Right cardiac atrium (tissue), 5 donors: Measurements from ENCODE around the gene SNX33. TPM values are rescaled to one million over a fixed set of nuclear protein-coding genes. Genes with fewer than 3 reads are reported as not detected.

Experiments used
- ATAC-seq, 2 donors: fragments of 200-7000 bp; cut with Tn5 transposase; one replicate each; pipeline versions ENCODE4 v1.8.0 to v1.9.1; 2020; ENCODE audit warnings: moderate library complexity in 2 of 2, mild to moderate bottlenecking in 1 of 2
- DNase-seq, 3 donors: peaks; one replicate each; pipeline ENCODE4 v3.0.0-alpha.2; 2020
- H3K27ac ChIP-seq: one replicate; pipeline ENCODE4 v1.5.1; 2013; ENCODE audit warnings: mild to moderate bottlenecking, low read length, control low read depth, moderate library complexity
- H3K27me3 ChIP-seq: one replicate; pipeline ENCODE4 v1.6.1; 2013; ENCODE audit not compliant: control insufficient read depth, insufficient read depth
- H3K4me1 ChIP-seq: one replicate; pipeline ENCODE4 v1.6.1; 2013; ENCODE audit warnings: low read length; ENCODE audit not compliant: control insufficient read depth, insufficient read depth
- H3K4me3 ChIP-seq: one replicate; pipeline ENCODE4 v1.5.1; 2013; ENCODE audit warnings: low read length, control low read depth
- H3K9me3 ChIP-seq: one replicate; pipeline ENCODE4 v1.6.1; 2013; ENCODE audit warnings: low read length; ENCODE audit not compliant: control insufficient read depth
- WGBS: extraction: QIAGEN DNeasy Blood & Tissue Kit; methylation state at CpG from one replicate; pipeline ENCODE4 v1.1.7; 2013; 5-methylcytosine and 5-hydroxymethylcytosine counted together
- intact Hi-C, 4 donors: fragments of 100-400 bp; cut with DNase I; formaldehyde crosslinking; loops; one replicate each; pipeline versions ENCODE4 v1.11.0 to v1.14.0; 2022 to 2023
- polyA plus RNA-seq: library from polyadenylated mRNA; stranded (reverse); fragments of 200-250 nt; gene quantifications from one replicate; pipeline ENCODE4 v1.2.3, GENCODE V29; 2013
- total RNA-seq, 4 donors: library from RNA; stranded (reverse); fragmentation: NEBNext Ultra II Directional; extraction: Animal tissue kit (Norgen Biotek cat#: 25700); gene quantifications; one replicate each; pipeline ENCODE4 v1.2.1, GENCODE V29; 2021
- donor health status: healthy with polysubstance abuse.
- donor health status: DM: no; HTN: yes; CAD: no.
- donor health status: DM: no; HTN: no; CAD: no.
- donor health status: DM: no; HTN: yes; CAD: no; lungs with severe emphysema.
- donor health status: DM: yes; HTN: yes; CAD: no.

Gene SNX33
- total and polyA plus RNA-seq, 5 donors = 13.2 to 18.4 (median 17.5) TPM

DNA sequence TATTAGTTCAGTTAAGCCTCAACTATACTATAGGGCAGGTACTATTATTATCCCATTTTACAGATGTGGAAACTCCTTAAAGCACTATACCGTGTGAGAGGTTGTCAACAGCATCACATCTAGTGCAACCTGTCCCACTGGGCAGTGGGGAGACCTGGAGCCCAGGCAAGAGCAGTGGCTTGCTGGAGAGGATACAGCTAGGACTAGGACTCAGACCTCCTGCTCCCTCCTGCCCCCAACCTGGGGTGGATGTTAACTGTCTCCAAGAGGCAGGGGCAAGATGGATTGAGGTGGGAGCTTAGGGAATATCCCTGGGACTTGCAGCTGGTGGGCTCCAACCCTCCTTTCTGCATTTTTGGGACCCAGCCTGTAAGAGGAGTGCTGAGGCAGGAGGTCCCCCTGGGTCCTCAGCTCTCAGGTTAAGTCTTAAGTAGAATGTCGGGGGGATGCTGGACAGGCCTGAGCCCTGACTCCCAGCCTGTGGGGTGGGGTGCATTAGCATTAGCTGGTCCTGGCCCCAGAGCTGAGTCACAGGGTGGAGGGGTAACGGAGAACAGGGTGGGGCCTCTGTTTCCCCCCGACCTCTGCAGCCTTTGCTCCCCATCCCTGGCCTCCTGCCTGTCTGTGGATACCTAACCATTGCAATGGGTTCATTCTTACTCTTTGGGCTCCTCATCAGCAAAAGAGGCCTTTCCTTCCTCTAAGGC lies 6.6 kb downstream of the SNX33 start:
- WGBS = 60% methylated on average over 4 of the region's 4 CpGs
- no peaks in the 10 kb centered on the region for H3K27me3 ChIP-seq
- H3K4me1 ChIP-seq = peaks cover 31% of the 10 kb centered on the region
- intact Hi-C loops = no loop called here
- peak in 1 of 3 donors; percentile 51 for DNase-seq
- ATAC-seq = no peak
- no peaks in the 10 kb centered on the region for H3K9me3 ChIP-seq
- H3K27ac ChIP-seq = no peak overlapping the region
- no peak overlapping the region for H3K4me3 ChIP-seq

DNA sequence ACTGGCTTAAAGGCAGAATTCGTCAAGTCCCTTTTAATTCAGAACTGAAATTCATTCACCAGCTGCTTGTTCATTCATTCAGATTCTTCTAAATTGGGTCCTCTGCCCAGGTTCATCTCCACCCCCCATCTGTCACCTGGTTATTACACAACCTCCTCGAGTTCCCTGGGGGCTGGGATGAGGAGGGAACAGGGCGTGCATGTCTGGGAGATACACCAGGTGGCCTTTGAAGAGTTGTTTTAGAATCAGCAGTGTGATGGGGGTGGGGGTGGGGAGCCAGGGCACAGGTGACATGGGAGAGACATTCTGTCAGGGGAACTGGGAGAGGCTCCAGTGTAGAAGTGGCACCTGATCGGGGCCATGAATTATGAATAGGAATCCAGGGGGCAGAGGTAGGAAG lies 8.2 kb downstream of the SNX33 start:
- Histone ChIP-seq H3K27ac (no peak overlapping the region), H3K9me3 (no peaks in the 10 kb centered on the region), H3K27me3 (no peaks in the 10 kb centered on the region), H3K4me3 (no peak overlapping the region), H3K4me1 (peaks cover 20% of the 10 kb centered on the region)
- intact Hi-C loops = no loop called here
- ATAC-seq (no peak), DNase-seq (no peak)
- 73% methylated on average over 4 of the region's 4 CpGs for WGBS

DNA sequence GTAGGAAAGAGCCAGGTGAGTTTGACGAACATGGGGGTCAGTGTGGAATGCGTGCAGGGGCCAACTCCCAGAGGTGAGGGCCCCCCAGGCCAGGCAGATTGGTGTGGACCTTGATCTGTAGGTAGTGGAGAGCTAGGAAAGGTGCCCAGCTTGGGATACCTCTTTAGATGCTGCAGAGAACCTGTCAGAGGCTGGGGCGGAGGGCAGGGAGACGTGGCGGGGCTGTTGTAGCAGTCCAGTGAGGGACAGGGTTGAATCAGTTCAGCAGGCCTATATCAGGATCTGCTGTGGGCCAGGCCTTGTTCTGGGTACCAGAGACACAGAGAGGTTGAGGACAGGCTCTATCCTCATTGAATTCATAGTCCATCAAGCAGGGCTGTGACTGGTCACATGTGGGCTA lies 8.6 kb downstream of the SNX33 start:
- no peak for ATAC-seq
- H3K4me3 ChIP-seq = no peak overlapping the region
- intact Hi-C loops = no loop called here
- 96% methylated on average over 5 of the region's 5 CpGs for WGBS
- H3K27ac ChIP-seq = no peak overlapping the region
- H3K4me1 ChIP-seq = peaks cover 16% of the 10 kb centered on the region
- H3K27me3 ChIP-seq = no peaks in the 10 kb centered on the region
- peak in 1 of 3 donors; percentile 31 for DNase-seq
- no peaks in the 10 kb centered on the region for H3K9me3 ChIP-seq

DNA sequence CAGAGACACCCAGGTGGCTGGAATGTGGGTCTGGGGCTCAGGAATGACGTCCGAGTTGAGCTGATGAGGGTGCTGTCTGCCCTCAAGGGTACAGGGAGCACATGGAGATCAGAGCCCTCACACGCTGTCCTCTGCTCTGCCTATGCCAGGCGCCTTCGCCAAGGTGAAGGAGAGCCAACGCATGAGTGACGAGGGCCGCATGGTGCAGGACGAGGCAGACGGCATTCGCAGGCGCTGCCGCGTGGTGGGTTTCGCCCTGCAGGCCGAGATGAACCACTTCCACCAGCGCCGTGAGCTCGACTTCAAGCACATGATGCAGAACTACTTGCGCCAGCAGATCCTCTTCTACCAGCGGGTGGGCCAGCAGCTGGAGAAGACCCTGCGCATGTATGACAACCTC lies 9.1 kb downstream of the SNX33 start:
- no peak overlapping the region for H3K27ac ChIP-seq
- no peak for ATAC-seq
- H3K4me3 ChIP-seq = no peak overlapping the region
- H3K9me3 ChIP-seq = no peaks in the 10 kb centered on the region
- H3K27me3 ChIP-seq = no peaks in the 10 kb centered on the region
- intact Hi-C loops = no loop called here
- peaks cover 16% of the 10 kb centered on the region for H3K4me1 ChIP-seq
- DNase-seq = peak in 1 of 3 donors; percentile 47
- 91% methylated on average over 22 of the region's 22 CpGs for WGBS

DNA sequence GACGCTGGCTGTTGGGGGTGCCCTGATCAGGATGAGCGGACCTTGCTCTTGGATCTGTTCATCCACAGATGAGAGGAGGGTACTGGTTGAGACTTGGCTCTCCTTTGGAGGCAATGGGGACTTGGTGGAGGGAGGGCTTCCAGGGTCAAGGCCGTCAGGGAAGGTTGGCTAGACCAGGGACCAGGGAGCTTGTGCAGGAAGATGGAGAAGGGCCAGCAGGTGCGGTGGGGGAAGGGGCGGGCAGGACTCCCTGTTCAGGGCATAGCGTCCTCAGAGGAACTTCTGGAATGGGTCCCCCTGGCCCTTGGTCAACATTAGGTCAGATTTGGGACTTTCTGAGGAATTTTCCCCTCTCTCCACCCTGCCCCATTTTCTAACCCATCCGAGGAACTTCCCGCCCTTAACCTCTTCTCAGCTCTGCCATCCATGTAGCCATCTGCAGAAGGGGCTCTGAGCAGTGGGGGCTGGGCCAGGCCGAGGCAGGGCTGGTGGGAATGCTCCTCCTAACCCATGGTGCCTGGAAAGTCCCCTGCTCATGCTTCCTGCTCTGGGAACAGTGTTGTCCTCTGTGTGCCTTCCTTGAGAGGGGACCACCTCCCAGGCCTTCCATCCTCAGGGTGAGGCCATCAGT lies 11.5 kb downstream of the SNX33 start:
- WGBS = 66% methylated on average over 9 of the region's 9 CpGs
- Histone ChIP-seq H3K4me3 (no peak overlapping the region), H3K27me3 (no peaks in the 10 kb centered on the region), H3K27ac (no peak overlapping the region), H3K9me3 (no peaks in the 10 kb centered on the region), H3K4me1 (peaks cover 9% of the 10 kb centered on the region)
- ATAC-seq (no peak), DNase-seq (peak in 1 of 3 donors; percentile 62)
- intact Hi-C loops = no loop called here

DNA sequence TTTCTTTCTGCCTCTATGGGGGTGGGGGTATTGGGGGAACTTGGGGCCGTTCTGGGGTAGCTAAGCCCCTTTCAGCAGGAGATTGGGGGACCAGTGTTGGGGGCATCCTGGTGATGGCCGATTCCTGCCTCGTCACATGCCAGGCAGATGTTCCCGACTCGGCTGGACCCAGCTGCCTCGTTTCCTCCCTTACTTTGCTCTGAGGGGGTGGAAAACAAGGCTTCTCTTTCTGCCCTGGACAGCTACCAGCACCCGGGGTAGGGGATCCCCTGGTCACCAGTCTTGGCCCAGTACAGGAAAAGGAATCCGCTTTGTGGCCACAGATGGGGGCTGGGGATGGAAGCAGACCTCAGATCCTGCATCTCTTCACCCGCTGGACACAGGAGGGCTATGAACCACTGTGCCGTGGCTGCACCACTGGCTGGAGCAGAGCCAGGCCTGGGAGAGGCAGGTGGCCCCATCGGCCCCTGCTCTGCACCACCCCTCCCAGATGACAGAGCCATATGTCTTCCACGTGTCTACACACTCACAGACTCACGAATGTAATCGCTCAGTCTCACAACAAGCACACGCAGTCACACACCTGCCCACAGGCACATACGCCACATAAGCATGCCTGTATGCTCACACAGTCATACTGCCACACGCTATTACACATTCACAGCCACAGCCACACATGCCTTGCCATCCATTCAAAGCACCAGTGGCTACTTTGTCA lies 12.4 kb downstream of the SNX33 start:
- no peaks in the 10 kb centered on the region for H3K9me3 ChIP-seq
- H3K4me3 ChIP-seq = no peak overlapping the region
- WGBS = 67% methylated on average over 17 of the region's 17 CpGs
- DNase-seq = peak in 1 of 3 donors; percentile 46
- intact Hi-C loops = no loop called here
- ATAC-seq = no peak
- no peaks in the 10 kb centered on the region for H3K27me3 ChIP-seq
- H3K27ac ChIP-seq = peak overlapping the region; percentile 59
- peaks cover 7% of the 10 kb centered on the region for H3K4me1 ChIP-seq

DNA sequence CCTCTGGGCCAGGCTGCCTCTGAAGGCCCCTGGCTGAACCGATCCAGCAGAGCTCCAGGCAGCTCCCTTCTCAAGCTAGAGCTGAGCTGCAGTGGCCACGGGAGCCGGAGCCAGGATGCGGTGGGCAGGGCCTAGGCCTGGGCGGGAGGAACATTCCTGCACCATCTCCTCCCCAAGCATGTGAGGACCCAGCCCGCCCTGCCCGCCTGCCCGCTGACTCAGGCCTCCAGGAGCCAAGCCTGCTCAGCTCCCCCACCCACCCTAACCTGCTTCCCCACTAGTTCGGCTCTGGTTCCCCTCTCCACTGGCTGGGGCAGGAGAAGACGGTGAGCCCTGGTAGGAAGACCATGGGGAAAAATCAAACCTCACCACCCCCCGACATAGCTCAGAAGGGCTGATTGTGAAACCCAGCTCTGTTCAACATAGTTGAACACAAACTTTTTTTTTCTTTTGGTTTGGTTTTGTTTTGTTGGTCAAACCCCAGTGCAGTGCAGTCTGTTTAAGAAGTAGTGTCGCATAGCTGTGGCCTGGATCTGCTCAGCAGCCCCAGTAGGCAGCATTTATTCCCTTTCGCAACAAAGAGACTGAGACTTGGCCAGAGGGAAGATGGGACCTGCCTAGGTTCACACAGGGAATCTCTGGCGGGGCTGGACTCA lies 13.5 kb downstream of the SNX33 start:
- Histone ChIP-seq H3K4me1 (peaks cover 7% of the 10 kb centered on the region), H3K27me3 (no peaks in the 10 kb centered on the region), H3K27ac (peak overlapping the region; percentile 71), H3K4me3 (no peak overlapping the region), H3K9me3 (no peaks in the 10 kb centered on the region)
- 38% methylated on average over 14 of the region's 14 CpGs for WGBS
- ATAC-seq (peak; percentile 94 to 95), DNase-seq (peak; percentile 94 to 96 (median 96))
- intact Hi-C loops = no loop called here

DNA sequence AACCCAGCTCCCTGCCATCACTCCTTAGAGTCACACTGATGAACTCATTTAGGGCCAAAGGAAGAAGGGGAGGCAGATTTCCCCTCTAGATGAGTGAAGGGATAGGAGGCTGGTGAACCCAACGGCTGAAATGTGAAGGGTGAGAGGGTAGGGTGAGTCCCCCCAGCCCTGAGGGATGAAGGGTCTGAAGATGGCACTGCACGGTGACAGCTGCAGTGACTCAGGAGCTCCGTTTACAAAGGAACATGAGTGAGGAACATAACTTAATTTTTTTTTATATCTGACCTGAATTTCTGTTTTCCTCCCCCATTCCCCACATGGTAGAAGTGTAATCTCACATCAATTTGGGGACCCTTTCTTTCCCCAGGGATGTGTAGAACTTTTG lies 14.0 kb downstream of the SNX33 start:
- Histone ChIP-seq H3K4me1 (peaks cover 7% of the 10 kb centered on the region), H3K27ac (peak overlapping the region; percentile 71), H3K4me3 (no peak overlapping the region), H3K9me3 (no peaks in the 10 kb centered on the region), H3K27me3 (no peaks in the 10 kb centered on the region)
- WGBS = 73% methylated on average over 3 of the region's 3 CpGs
- intact Hi-C loops = no loop called here
- ATAC-seq (no peak), DNase-seq (no peak)

DNA sequence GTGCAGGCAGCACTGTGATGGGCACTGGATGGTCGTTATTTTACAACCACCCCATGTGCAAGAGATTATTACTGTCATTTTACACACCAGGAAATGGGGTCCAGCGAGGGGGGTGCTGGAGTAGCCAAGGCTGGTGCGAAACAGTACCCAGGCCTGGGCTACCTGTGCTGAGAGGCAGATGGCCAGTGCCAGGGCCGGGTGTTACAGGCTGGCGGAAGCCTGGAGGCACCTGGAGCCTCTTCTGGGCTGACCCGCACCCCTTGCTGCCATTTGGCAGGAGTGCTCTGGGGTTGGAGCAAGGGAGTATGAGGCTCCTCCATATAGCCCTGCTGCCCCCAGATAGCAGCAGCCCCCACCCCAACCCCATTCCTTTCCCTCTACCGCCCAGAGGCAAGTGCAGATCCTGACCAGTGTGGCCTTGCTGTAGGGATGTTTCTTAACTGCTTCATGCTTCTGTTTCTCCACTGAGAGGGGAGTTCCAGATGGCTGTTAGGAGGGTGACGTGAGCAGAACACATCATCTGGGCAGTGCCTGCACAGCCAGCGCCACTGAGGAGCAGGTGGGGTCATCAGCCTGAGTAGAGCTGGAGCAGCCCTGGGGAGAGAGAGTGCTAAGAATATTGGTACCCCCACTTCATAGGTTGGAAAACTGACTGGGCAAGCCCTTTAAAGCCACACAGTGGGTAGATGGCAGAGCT lies 15.3 kb downstream of the SNX33 start:
- Histone ChIP-seq H3K4me3 (no peak overlapping the region), H3K4me1 (peaks cover 15% of the 10 kb centered on the region), H3K9me3 (no peaks in the 10 kb centered on the region), H3K27ac (no peak overlapping the region), H3K27me3 (no peaks in the 10 kb centered on the region)
- intact Hi-C loops = no loop called here
- WGBS = 90% methylated on average over 9 of the region's 9 CpGs
- ATAC-seq = no peak
- DNase-seq = peak in 1 of 3 donors; percentile 41

DNA sequence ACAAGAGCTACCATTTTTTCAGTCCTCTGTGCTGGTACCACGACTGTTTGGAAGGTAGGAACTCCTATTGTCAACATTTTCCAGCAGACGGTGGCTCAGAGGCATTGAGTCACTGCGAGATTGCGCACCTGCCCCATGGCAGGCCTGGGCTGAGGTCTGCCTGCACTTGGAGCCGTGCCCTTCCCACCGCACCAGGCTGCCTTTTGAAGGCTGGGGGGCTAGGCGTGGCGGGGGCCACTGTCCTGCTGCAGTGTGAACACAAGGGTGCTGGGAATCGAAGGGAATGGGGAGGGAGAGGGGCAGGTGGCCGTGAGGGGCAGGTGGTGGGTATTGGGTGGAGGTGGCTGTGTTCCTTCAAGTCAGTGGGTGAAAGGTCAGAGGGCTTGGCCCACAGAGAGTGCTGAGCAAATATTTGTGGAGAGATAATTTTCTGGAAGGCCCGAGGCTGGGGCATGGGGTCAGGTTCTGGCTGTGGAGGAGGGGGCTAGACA lies 16.3 kb downstream of the SNX33 start:
- intact Hi-C loops = no loop called here
- Histone ChIP-seq H3K9me3 (no peaks in the 10 kb centered on the region), H3K4me1 (peaks cover 15% of the 10 kb centered on the region), H3K27me3 (no peaks in the 10 kb centered on the region), H3K27ac (no peak overlapping the region), H3K4me3 (no peak overlapping the region)
- ATAC-seq (no peak), DNase-seq (peak in 1 of 3 donors; percentile 51)
- WGBS = 75% methylated on average over 11 of the region's 11 CpGs
